H1 (cell line): ENCODE data around the gene USH2A. TPM values are rescaled to one million over a fixed set of nuclear protein-coding genes. Genes with fewer than 3 reads are reported as not detected.

Source experiments
- FOSL1 ChIP-seq: IDR thresholded peaks from 2 replicates; pipeline ENCODE4 v1.6.1; 2011; ENCODE audit warnings: mild to moderate bottlenecking, low read depth, low read length, moderate library complexity; ENCODE audit not compliant: insufficient read depth
- POLR2A ChIP-seq, 2 experiments: IDR thresholded peaks; 1 replicate in 1 of 2; 2 replicates in 1 of 2; pipeline ENCODE4 v1.6.1; 2011; ENCODE audit warnings: low read depth in 2 of 2, low read length in 2 of 2, mild to moderate bottlenecking in 2 of 2; ENCODE audit errors: control extremely low read depth in 1 of 2
- POU5F1 ChIP-seq: IDR thresholded peaks from 2 replicates; pipeline ENCODE4 v1.6.1; 2011; ENCODE audit warnings: low read depth, mild to moderate bottlenecking, low read length, moderate library complexity
- SAP30 ChIP-seq: fragments of 300-600 bp; sonication (generic); IDR thresholded peaks from 2 replicates; pipeline ENCODE4 v1.7.1; 2012; ENCODE audit warnings: low read length, moderate library complexity, mild to moderate bottlenecking, inconsistent platforms; ENCODE audit not compliant: insufficient read depth, insufficient replicate concordance
- polyA plus RNA-seq, 7 experiments: library from polyadenylated mRNA; depleted of rRNA in 3 of 7; stranded (reverse) in 5 of 7; unstranded in 2 of 7; fragments of >200 nt in 5 of 7; fragments of 200-250 nt in 2 of 7; gene quantifications; 1 replicate in 5 of 7; 2 replicates in 1 of 7; 4 replicates in 1 of 7; pipeline versions ENCODE4 v1.2.1 to v1.2.3, GENCODE V29; 2011 to 2013; ENCODE audit warnings: missing spikeins in 2 of 7, mixed read lengths in 2 of 7
- total RNA-seq: library from RNA; stranded (reverse); fragmentation: NEBNext Ultra II Directional; extraction: Animal tissue kit (Norgen Biotek cat#: 25700); gene quantifications from 2 replicates; pipeline ENCODE4 v1.2.1, GENCODE V29; 2021

Gene USH2A
- total and polyA plus RNA-seq, 2 of the 8 experiments (the other 6 are each of a cell fraction or from before 2014, with no cell fraction given): 0.02 to 0.17 TPM

GRCh38 chr1:215605011-215605621, 818.1 kb downstream of the USH2A start (continued):
- TF ChIP-seq SAP30 (no peak), POU5F1 (no peak), FOSL1 (no peak), POLR2A (IDR thresholded peaks at IDR 0.05; ENCODE audit: control extremely low read depth in 1 of 2, low read depth in 2 of 2, low read length in 2 of 2) (no peak)
